OCI-LY7 (cell line): ENCODE measurements around the gene NNT. TPM values are rescaled to one million over a fixed set of nuclear protein-coding genes. Genes with fewer than 3 reads are reported as not detected.
A peak's percentile ranks its signal among the peaks of the same experiment; 100 is the strongest.

Experiments used
- BruUV-seq: library from RNA; stranded (reverse); fragments of 400-500 nt; replicated peaks from 2 replicates; lab custom pipeline; 2021; lab: Mats Ljungman, UMichigan
- CTCF ChIA-PET: fragments of 300-600 bp; sonication (Branson Sonifier 250); formaldehyde crosslinking; loops from one replicate; lab custom pipeline; 2022; ENCODE audit warnings: antibody characterized with exemption; ENCODE audit not compliant: unreplicated experiment; lab: Charles Lee
- POLR2A ChIA-PET: fragments of 300-600 bp; sonication (Branson Sonifier 250); formaldehyde crosslinking; loops from one replicate; lab custom pipeline; 2022; ENCODE audit warnings: antibody characterized with exemption; lab: Charles Lee
- DNase-seq: peaks from one replicate; pipeline ENCODE4 v3.0.0-alpha.2; 2015; ENCODE audit warnings: low spot score
- H2AFZ ChIP-seq: fragments of 200-600 bp; sonication (generic), shearing (Covaris generic); 2 replicates; pipeline ENCODE4 v1.6.1; 2014; ENCODE audit warnings: mild to moderate bottlenecking, antibody characterized with exemption, low read length, moderate library complexity
- H3K27ac ChIP-seq: fragments of 200-600 bp; sonication (generic); 2 replicates; pipeline ENCODE4 v1.5.1; 2014; ENCODE audit warnings: mixed run types, low read depth, mild to moderate bottlenecking, moderate library complexity, low read length, inconsistent platforms; ENCODE audit not compliant: poor library complexity, severe bottlenecking
- H3K36me3 ChIP-seq: fragments of 200-600 bp; sonication (generic); 2 replicates; pipeline ENCODE4 v1.6.1; 2014; ENCODE audit warnings: mild to moderate bottlenecking, antibody characterized with exemption, low read length, moderate library complexity, mixed read lengths; ENCODE audit not compliant: insufficient read depth
- H3K4me1 ChIP-seq: fragments of 200-600 bp; sonication (generic); 2 replicates; pipeline ENCODE4 v1.5.1; 2014; ENCODE audit warnings: mild to moderate bottlenecking, low read length; ENCODE audit not compliant: insufficient read depth, poor library complexity, severe bottlenecking
- H3K4me2 ChIP-seq: fragments of 200-600 bp; sonication (generic); 2 replicates; pipeline ENCODE4 v1.6.1; 2014; ENCODE audit warnings: mild to moderate bottlenecking, low read length
- H3K4me3 ChIP-seq: fragments of 200-600 bp; sonication (generic); 2 replicates; pipeline ENCODE4 v1.5.1; 2014; ENCODE audit warnings: mild to moderate bottlenecking, low read depth, low read length; ENCODE audit not compliant: poor library complexity, severe bottlenecking
- H3K79me2 ChIP-seq: fragments of 200-600 bp; sonication (generic); 2 replicates; pipeline ENCODE4 v1.6.1; 2016; ENCODE audit warnings: low read depth, mild to moderate bottlenecking, low read length, moderate library complexity, mixed read lengths; ENCODE audit not compliant: insufficient read depth
- H3K9me2 ChIP-seq: fragments of 200-600 bp; sonication (generic); 2 replicates; pipeline ENCODE4 v1.6.1; 2016; ENCODE audit warnings: mild to moderate bottlenecking, low read length, mixed read lengths; ENCODE audit not compliant: insufficient read depth
- H3K9me3 ChIP-seq: fragments of 200-600 bp; sonication (generic); 2 replicates; pipeline ENCODE4 v1.6.1; 2014; ENCODE audit warnings: mild to moderate bottlenecking, mixed run types, low read length, mixed read lengths
- H4K20me1 ChIP-seq: fragments of 200-600 bp; sonication (generic); 2 replicates; pipeline ENCODE4 v1.6.1; 2014; ENCODE audit warnings: mild to moderate bottlenecking, antibody characterized with exemption, low read length, moderate library complexity, mixed read lengths; ENCODE audit not compliant: insufficient read depth
- EZH2phosphoT487 ChIP-seq: fragments of 200-600 bp; sonication (generic); IDR thresholded peaks from 2 replicates; pipeline ENCODE4 v1.6.1; 2018; ENCODE audit warnings: low read depth, borderline replicate concordance, mild to moderate bottlenecking, mixed run types, antibody characterized with exemption, low read length, moderate library complexity, mixed read lengths
- intact Hi-C: fragments of 100-400 bp; cut with micrococcal nuclease; formaldehyde crosslinking; loops from one replicate; pipeline ENCODE4 v1.10.0; 2022; ENCODE audit not compliant: unreplicated experiment
- total RNA-seq, 2 experiments: library from RNA; depleted of rRNA in 1 of 2; stranded (reverse); fragments of >200 nt in 1 of 2; shearing (Covaris generic) in 1 of 2; gene quantifications; 2 replicates each; pipeline ENCODE4 v1.2.3, GENCODE V29; 2014 to 2022
- TF ChIP-seq, protein P1 (sequence below): fragments of 200-600 bp; sonication (generic); conservative IDR thresholded peaks from 2 replicates; pipeline ENCODE4 v1.5.1; 2014; ENCODE audit warnings: mild to moderate bottlenecking, antibody characterized with exemption, low read length, moderate library complexity, mixed read lengths

NNT gene
- total RNA-seq, 2 experiments from 2014 or later, result 33.6 to 98.3 TPM

- CTCF ChIA-PET, result no interaction called here
- TF ChIP-seq EZH2phosphoT487, result no peak
- TF ChIP-seq, protein P1, sequence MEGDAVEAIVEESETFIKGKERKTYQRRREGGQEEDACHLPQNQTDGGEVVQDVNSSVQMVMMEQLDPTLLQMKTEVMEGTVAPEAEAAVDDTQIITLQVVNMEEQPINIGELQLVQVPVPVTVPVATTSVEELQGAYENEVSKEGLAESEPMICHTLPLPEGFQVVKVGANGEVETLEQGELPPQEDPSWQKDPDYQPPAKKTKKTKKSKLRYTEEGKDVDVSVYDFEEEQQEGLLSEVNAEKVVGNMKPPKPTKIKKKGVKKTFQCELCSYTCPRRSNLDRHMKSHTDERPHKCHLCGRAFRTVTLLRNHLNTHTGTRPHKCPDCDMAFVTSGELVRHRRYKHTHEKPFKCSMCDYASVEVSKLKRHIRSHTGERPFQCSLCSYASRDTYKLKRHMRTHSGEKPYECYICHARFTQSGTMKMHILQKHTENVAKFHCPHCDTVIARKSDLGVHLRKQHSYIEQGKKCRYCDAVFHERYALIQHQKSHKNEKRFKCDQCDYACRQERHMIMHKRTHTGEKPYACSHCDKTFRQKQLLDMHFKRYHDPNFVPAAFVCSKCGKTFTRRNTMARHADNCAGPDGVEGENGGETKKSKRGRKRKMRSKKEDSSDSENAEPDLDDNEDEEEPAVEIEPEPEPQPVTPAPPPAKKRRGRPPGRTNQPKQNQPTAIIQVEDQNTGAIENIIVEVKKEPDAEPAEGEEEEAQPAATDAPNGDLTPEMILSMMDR, result no peak
- peaks cover 33% of the 10 kb centered on the region for H3K36me3 ChIP-seq
- H3K4me2 ChIP-seq, result no peak overlapping the region
- H3K27ac ChIP-seq, result no peak overlapping the region
- no peak overlapping the region for H2AFZ ChIP-seq
- H4K20me1 ChIP-seq, result no peaks in the 10 kb centered on the region
- no peaks in the 10 kb centered on the region for H3K9me2 ChIP-seq
- H3K4me1 ChIP-seq, result no peaks in the 10 kb centered on the region
- H3K79me2 ChIP-seq, result no peaks in the 10 kb centered on the region
- no peak for DNase-seq
- BruUV-seq, result no TSS peak
- intact Hi-C loops, result no loop called here
- no peaks in the 10 kb centered on the region for H3K9me3 ChIP-seq
- no peak overlapping the region for H3K4me3 ChIP-seq
- POLR2A ChIA-PET, result no interaction called here
These were observed 21.6 kb upstream of the NNT start for GRCh38 chr5:43581398-43581797.

DNA sequence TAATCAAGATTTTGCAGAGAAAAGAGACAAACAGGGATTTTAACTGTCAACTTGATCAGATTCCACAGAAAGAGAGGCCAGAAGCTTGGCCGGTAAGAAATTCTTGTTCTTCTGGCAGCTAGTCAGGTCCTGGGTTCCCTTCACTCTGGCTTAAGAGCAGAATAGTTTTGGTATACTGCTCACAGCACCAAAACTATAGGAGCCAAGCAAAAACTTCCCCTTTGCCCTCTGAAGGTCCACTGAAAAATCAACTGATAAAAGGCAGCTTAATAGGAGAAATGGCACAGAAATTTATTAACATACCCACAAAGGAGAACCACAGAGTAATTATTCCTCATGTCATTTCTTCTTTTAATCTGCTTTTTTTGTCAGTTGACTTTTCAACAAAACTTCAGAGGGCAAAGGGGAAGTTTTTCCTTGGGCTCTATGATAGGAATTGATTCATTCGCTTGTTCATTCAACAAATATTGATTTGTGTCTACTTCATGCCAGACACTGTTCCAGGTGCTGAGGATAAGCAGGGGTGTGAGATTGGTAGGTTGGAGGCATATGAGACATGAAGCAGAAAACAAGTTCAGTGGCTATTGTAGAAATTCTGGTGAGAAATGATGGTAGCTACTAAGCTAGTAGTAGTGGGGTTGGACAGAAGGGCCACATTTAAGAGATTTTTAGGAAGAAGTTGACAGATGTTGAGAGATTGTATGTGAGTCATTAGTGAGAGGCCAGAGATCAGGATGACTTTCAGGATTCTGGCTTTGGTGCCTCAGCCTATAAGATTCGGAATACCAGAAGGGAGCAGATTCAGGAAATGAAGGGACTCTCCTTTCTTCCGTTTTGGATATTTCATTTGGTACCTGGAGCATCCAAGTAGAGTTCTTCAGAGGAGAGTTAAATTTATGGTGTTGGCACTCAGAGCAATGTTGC is 20.6 kb upstream of the NNT start:
- TF ChIP-seq, protein P1, result no peak
- no peak for TF ChIP-seq EZH2phosphoT487
- Histone ChIP-seq H2AFZ (no peak overlapping the region), H3K9me3 (no peaks in the 10 kb centered on the region), H4K20me1 (no peaks in the 10 kb centered on the region), H3K4me2 (no peak overlapping the region), H3K4me3 (no peak overlapping the region), H3K27ac (no peak overlapping the region), H3K36me3 (peaks cover 23% of the 10 kb centered on the region), H3K9me2 (no peaks in the 10 kb centered on the region), H3K4me1 (no peaks in the 10 kb centered on the region), H3K79me2 (no peaks in the 10 kb centered on the region)
- TSS peak; percentile 44 for BruUV-seq
- no peak for DNase-seq
- intact Hi-C loops, result no loop called here
- ChIA-PET POLR2A (interaction anchor here (0.5 to 1.1 kb wide), 2 partner anchors 18 to 23 kb away, joined by 3 read pairs; no protein-coding TSS in a partner anchor), CTCF (no interaction called here)

GRCh38 chr5:43583724-43584123 is 19.3 kb upstream of the NNT start:
- Histone ChIP-seq H3K9me3 (no peaks in the 10 kb centered on the region), H2AFZ (no peak overlapping the region), H3K4me3 (no peak overlapping the region), H3K36me3 (peaks cover 23% of the 10 kb centered on the region; the same call in 1 of the 2 replicates), H3K4me1 (no peaks in the 10 kb centered on the region), H4K20me1 (no peaks in the 10 kb centered on the region), H3K9me2 (no peaks in the 10 kb centered on the region), H3K4me2 (no peak overlapping the region), H3K79me2 (no peaks in the 10 kb centered on the region), H3K27ac (no peak overlapping the region)
- POLR2A ChIA-PET, result interaction anchor here (0.7 to 1.1 kb wide), 2 partner anchors 16 to 474 kb away, joined by 3 read pairs; no protein-coding TSS in a partner anchor
- no peak for TF ChIP-seq EZH2phosphoT487
- TF ChIP-seq, protein P1, result no peak
- intact Hi-C loops, result no loop called here
- no peak for DNase-seq
- CTCF ChIA-PET, result no interaction called here
- no TSS peak for BruUV-seq
